ENCODE measurements around the gene SNX3.

GRCh38 chr6:108168090-108168463 lies 92.8 kb downstream of the SNX3 start:
- TF ChIP-seq CTCF (IDR thresholded peaks at IDR 0.05) (no peak), EP300 (IDR thresholded peaks at IDR 0.05) (no peak), POLR2A (IDR thresholded peaks at IDR 0.05) (no peak)

Data from tibial nerve (tissue), 4 donors.